HUES64 (cell line): Measurements from ENCODE around the gene CDC42EP5.

ENCODE experiments used
- H3K27ac ChIP-seq: 2 replicates; pipeline ENCODE4 v1.7.0; 2013; ENCODE audit warnings: low read depth, low read length, inconsistent platforms
- H3K27me3 ChIP-seq: 2 replicates; pipeline ENCODE4 v1.6.1; 2013; ENCODE audit warnings: mild to moderate bottlenecking, low read length; ENCODE audit not compliant: insufficient read depth
- H3K36me3 ChIP-seq: 2 replicates; pipeline ENCODE4 v1.6.1; 2013; ENCODE audit warnings: mild to moderate bottlenecking, low read length; ENCODE audit not compliant: insufficient read depth
- H3K4me1 ChIP-seq: 2 replicates; pipeline ENCODE4 v1.6.1; 2013; ENCODE audit warnings: mild to moderate bottlenecking, low read length, moderate library complexity; ENCODE audit not compliant: insufficient read depth
- H3K4me3 ChIP-seq: 2 replicates; pipeline ENCODE4 v1.5.1; 2013; ENCODE audit warnings: mild to moderate bottlenecking, low read length, moderate library complexity
- H3K9ac ChIP-seq: 2 replicates; pipeline ENCODE4 v1.6.1; 2013; ENCODE audit warnings: mild to moderate bottlenecking, low read depth, low read length
- H3K9me3 ChIP-seq: 2 replicates; pipeline ENCODE4 v1.6.1; 2013; ENCODE audit warnings: low read depth, low read length; ENCODE audit not compliant: insufficient read depth
- WGBS: fragments of 150-250, 120-280 bp; methylation state at CpG from one replicate; pipeline ENCODE4 v1.1.7; 2013; ENCODE audit warnings: missing lambda C conversion rate; 5-methylcytosine and 5-hydroxymethylcytosine counted together

The CDC42EP5 gene

DNA sequence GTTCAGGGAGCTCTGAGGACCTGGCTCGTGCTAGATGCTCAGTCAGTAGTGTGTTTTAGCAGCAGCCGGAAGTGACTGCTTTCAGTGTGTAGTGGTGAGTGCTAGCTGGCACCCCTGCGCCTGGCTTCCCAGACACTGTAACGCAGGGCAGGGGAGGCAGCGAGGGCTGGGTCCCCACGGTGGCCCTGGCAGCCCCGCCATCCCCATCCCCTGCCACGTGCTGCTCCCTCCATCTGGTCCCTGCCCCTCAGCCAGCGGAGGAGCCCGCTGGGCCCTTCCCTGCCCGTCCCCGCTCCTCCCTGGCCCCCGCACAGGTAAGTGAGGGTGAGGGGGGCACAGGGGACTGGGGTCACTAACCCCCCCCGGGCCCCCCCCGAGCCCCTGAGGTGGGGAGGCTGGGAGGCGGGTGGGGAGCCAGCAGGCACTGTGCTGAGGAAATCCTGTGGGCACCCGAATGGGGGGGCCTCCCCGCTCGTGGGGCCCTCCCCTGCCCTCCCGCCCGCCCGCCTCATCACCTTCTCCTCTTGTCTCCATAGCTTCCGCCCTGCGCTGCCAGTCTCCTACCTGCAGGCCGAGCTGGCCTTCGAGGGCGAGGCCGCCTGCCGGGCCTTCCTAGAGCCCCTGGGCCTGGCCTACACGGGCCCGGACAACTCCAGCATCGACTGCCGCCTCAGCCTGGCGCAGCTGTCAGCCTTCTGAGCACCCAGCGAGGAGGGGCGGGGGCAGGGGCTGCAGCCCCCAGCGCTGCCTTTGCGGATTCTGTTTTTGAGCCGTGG, 12.7 kb downstream of the CDC42EP5 start:
- no peaks in the 10 kb centered on the region for H3K9me3 ChIP-seq
- 95% methylated on average over 36 of the region's 39 CpGs for WGBS
- no peaks in the 10 kb centered on the region for H3K4me1 ChIP-seq
- H3K36me3 ChIP-seq = peaks cover 63% of the 10 kb centered on the region
- no peak overlapping the region for H3K9ac ChIP-seq
- H3K27ac ChIP-seq = no peak overlapping the region
- H3K4me3 ChIP-seq = no peak overlapping the region
- peaks cover 2% of the 10 kb centered on the region for H3K27me3 ChIP-seq

DNA sequence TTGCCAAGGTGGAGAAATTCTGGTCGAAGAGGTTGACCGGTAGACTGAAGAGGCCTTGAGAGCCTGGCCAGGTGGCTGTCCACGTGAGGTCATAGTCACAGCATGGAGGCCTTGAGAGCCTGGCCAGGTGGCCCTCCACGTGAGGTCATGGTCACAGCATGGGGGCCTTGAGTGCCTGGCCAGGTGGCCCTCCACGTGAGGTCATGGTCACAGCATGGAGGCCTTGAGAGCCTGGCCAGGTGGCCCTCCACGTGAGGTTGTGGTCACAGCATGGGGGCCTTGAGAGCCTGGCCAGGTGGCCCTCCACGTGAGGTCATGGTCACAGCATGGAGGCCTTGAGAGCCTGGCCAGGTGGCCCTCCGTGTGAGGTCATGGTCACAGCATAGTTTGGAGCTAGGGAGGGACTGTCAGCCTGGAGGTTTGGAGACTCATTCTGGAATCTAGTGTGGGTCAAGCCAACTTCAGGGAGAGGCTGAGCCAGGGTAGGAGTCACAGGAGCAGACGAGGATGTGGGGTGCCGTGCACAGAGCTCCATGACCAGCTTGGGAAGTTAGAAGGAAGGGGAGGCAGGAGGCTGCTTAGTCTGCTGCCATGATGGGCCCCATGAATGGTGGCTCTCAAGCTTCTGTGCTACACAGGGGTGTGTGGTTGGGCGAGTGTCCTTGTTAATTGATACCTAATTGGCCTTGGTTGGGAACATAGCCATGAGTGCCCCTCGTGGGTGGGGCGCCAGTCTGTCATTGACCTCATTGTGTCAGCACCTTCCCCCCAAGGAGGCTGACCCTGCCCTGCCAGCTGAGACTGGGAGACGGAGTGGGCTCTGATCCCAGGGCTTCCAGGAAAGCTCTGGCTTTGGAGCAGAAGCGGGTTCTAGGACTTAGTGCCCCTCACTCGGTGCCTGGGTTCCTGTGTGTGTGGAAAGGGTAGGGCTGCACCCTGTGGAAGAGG, 13.5 kb downstream of the CDC42EP5 start:
- 94% methylated on average over 16 of the region's 16 CpGs for WGBS
- Histone ChIP-seq H3K27ac (no peak overlapping the region), H3K4me3 (no peak overlapping the region), H3K4me1 (no peaks in the 10 kb centered on the region), H3K36me3 (peaks cover 72% of the 10 kb centered on the region), H3K9me3 (no peaks in the 10 kb centered on the region), H3K27me3 (no peaks in the 10 kb centered on the region), H3K9ac (no peak overlapping the region)

GRCh38 chr19:54458648-54459281, 14.3 kb downstream of the CDC42EP5 start:
- Histone ChIP-seq H3K4me1 (no peaks in the 10 kb centered on the region), H3K27me3 (no peaks in the 10 kb centered on the region), H3K27ac (no peak overlapping the region), H3K36me3 (peaks cover 80% of the 10 kb centered on the region), H3K9me3 (no peaks in the 10 kb centered on the region), H3K4me3 (no peak overlapping the region), H3K9ac (no peak overlapping the region)
- WGBS = 97% methylated on average over 11 of the region's 11 CpGs

GRCh38 chr19:54457773-54458647, 15.1 kb downstream of the CDC42EP5 start:
- Histone ChIP-seq H3K27ac (no peak overlapping the region), H3K36me3 (peaks cover 87% of the 10 kb centered on the region), H3K27me3 (no peaks in the 10 kb centered on the region), H3K9me3 (no peaks in the 10 kb centered on the region), H3K9ac (no peak overlapping the region), H3K4me1 (no peaks in the 10 kb centered on the region), H3K4me3 (no peak overlapping the region)
- 94% methylated on average over 42 of the region's 42 CpGs for WGBS

DNA sequence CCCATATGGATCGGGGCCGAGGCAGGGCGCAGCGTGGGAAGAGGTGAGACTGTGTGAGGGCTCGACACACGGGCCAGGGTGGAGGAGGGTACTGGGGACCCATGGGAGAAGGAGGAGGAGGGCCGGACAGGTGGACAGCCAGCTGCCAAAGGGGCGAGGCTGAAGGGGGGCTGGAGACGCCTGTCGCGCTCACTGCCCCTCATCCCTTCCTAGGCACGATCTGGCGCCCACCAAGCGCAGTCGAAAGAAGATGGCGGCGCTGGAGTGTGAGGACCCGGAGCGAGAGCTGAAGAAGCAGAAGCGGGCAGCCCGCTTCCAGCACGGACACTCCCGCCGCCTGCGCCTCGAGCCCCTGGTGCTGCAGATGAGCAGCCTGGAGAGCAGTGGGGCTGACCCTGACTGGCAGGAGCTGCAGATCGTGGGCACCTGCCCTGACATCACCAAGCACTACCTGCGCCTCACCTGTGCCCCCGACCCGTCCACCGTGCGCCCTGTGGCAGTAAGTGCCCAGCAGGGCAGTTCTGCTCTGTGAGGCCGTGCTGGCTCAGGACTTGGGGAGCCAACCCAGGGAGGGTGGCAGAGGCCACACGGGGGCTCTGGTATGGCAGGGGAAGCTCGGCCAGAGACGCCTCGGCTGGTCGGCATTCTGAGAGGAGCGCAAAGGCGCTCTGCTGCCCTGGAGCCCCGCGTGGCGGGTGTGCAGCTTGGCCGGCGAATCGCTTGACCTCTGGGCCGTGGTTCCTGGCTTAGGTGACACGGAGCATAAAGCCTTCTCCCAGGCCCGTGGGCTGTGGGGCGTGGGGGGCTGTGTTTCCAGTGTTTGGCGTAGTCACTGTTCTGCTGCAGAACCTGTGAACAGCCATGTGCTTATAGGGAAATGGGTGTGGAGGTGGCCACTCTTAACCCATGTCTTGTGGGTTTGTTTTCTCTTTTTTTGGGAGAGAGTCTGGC, 16.4 kb downstream of the CDC42EP5 start:
- Histone ChIP-seq H3K9me3 (no peaks in the 10 kb centered on the region), H3K4me1 (no peaks in the 10 kb centered on the region), H3K27me3 (no peaks in the 10 kb centered on the region), H3K4me3 (no peak overlapping the region), H3K9ac (no peak overlapping the region), H3K27ac (no peak overlapping the region), H3K36me3 (peaks cover 96% of the 10 kb centered on the region)
- WGBS = 96% methylated on average over 51 of the region's 51 CpGs

- H3K27me3 ChIP-seq = no peaks in the 10 kb centered on the region
- no peak overlapping the region for H3K4me3 ChIP-seq
- no peak overlapping the region for H3K27ac ChIP-seq
- H3K36me3 ChIP-seq = peaks cover 96% of the 10 kb centered on the region
- no peaks in the 10 kb centered on the region for H3K4me1 ChIP-seq
- 96% methylated on average over 39 of the region's 40 CpGs for WGBS
- no peaks in the 10 kb centered on the region for H3K9me3 ChIP-seq
- no peak overlapping the region for H3K9ac ChIP-seq
Observed at GRCh38 chr19:54455786-54456422, 17.2 kb downstream of the CDC42EP5 start.

DNA sequence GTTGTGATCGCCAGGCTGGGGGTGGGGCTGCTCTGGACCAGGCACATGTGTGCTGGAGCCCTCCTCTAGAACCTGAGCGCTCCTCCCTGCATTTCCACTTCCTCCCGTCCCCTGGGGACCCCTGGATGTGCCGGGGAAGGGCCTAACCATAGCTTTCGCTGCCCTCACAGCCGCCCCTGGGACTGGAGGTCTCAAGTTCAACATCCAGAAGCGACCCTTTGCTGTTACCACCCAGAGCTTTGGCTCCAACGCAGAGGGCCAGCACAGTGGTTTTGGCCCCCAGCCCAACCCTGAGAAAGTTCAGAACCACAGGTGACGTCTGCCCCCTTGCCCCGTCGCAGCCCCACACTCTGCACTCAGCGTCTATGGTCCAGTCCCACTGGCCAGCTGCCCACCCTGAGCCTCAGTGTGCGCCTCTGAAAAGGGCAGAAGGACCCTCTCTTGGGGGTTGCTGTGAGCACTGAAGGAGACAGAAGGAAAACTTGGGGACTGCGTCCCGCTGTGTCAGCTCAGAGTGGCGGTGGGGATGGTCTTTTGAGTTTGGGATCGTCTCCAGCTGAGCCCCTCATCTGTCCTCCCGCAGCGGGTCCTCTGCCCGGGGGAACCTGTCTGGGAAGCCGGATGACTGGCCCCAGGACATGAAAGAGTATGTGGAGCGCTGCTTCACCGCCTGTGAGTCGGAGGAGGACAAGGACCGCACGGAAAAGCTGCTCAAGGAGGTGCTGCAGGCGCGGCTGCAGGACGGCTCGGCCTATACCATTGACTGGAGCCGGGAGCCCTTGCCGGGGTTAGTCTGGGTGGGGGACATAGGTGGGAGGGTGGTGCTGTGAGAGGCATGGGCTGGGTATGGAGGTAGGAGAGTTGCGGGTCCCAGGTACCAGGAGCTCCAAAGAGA, 18.1 kb downstream of the CDC42EP5 start:
- H3K9me3 ChIP-seq = no peaks in the 10 kb centered on the region
- no peaks in the 10 kb centered on the region for H3K27me3 ChIP-seq
- peaks cover 4% of the 10 kb centered on the region; the same call in 1 of the 2 replicates for H3K4me1 ChIP-seq
- peaks cover 93% of the 10 kb centered on the region for H3K36me3 ChIP-seq
- no peak overlapping the region for H3K4me3 ChIP-seq
- no peak overlapping the region for H3K27ac ChIP-seq
- WGBS = 96% methylated on average over 33 of the region's 33 CpGs
- H3K9ac ChIP-seq = no peak overlapping the region

DNA sequence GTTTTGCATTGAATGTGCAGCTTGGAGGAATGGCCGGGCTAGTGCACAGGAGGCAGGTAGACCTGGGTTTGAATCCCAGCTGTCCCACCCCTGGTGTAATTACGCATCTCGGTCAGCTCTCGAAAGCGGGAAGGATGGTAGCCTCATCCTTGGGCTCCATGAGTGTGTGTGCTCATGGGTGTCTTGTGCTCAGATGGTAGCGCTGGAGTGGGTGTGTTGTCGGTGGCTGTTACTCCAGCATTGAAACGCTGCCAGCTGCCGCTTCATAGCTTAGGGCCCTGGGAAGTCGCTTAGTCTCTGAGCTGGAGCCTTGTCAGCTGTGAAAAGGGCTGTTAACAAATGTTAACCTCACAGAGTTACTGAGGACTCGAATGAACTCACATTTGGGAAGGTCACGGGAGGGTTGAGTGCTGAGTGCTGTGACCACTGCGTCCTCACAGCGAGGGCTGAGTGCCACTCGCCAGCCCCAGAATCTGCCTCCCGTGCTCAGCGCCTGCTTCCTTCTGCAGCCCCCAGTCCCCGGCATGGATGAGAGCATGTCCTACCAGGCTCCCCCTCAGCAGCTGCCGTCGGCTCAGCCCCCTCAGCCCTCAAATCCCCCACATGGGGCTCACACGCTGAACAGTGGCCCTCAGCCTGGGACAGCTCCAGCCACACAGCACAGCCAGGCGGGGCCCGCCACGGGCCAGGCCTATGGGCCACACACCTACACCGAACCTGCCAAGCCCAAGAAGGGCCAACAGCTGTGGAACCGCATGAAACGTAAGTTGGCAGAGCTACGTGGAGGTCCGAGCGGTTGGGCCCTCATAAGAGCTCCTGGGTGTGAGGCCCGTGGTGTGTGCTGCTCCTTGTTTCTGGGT, 18.9 kb downstream of the CDC42EP5 start:
- H3K27me3 ChIP-seq = no peaks in the 10 kb centered on the region
- H3K9ac ChIP-seq = no peak overlapping the region
- no peaks in the 10 kb centered on the region for H3K9me3 ChIP-seq
- H3K4me1 ChIP-seq = peaks cover 4% of the 10 kb centered on the region; the same call in 1 of the 2 replicates
- H3K36me3 ChIP-seq = peaks cover 85% of the 10 kb centered on the region
- WGBS = 96% methylated on average over 31 of the region's 31 CpGs
- no peak overlapping the region for H3K4me3 ChIP-seq
- H3K27ac ChIP-seq = no peak overlapping the region
